T-helper 1 cell (primary cell): ENCODE measurements around the gene HES1.

Experiments used
- DNase-seq, 5 donors: peaks; one replicate each; pipeline ENCODE4 v3.0.0-alpha.2; 2012 to 2020

HES1 gene

GRCh38 chr3:194170793-194171192, 34.8 kb downstream of the HES1 start:
- DNase-seq = no peak

- no peak for DNase-seq
These were observed 38.5 kb downstream of the HES1 start for GRCh38 chr3:194174406-194174805.

- no peak for DNase-seq
These were observed 39.0 kb downstream of the HES1 start for GRCh38 chr3:194174980-194175379.

- DNase-seq = no peak
These were observed 40.5 kb downstream of the HES1 start for GRCh38 chr3:194176274-194176991.

- DNase-seq = no peak
These were observed 41.2 kb downstream of the HES1 start for GRCh38 chr3:194177141-194177540.

DNA sequence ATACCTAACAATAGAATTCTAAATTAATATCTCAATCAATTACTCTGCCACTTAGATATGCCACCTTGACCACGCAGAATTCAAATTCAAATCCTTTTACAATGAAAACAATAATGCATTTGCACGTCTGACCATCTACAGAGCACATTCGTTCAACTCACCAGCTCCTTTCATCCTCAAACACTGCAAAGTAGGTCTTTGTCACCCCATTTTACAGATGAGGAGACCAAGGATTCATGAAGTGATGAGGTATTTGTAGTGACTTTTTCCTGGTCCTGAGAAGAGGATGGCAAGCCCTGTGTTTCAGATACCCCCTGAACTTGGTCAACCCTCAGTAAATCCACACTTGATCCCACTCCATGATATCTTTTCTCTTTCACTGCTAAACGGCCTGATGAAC, 42.2 kb downstream of the HES1 start:
- no peak for DNase-seq

DNA sequence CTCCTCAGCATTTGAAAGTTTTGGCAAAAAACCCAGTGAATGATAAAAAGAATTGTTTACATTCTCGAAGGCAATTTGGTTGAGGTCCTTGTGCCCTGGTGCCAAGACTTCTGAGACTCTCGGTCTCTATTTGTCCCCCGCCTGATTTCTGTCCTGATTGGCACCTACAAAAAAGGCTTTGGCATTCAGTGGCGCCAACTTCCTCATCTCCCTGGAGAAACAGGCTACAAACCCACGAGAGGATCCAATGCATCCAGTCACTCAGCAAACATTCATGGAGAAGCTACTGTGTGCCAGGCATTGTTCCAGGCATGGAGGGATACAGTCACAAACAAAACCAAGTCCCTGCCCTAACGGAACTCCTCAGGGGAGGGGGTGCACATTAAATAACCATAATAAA, 42.7 kb downstream of the HES1 start:
- DNase-seq = no peak

DNA sequence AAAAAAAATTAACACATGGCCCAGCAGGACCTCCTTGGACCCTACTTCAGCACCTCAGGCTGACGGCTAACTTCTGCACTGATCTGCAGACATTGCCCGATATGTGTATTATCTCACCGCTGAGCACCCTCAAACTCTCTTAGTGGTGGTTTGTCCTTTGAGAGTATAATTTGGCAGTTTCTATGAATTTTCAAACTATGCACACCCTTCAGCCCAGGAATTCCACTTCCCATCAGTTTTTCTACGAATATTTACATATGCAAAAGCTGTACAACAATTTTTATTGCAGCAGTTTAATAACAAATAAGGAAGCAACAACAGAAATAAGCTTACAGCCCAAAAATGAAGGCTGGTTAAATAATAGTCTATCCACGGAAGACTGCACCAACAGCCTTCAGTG, 44.6 kb downstream of the HES1 start:
- no peak for DNase-seq

DNA sequence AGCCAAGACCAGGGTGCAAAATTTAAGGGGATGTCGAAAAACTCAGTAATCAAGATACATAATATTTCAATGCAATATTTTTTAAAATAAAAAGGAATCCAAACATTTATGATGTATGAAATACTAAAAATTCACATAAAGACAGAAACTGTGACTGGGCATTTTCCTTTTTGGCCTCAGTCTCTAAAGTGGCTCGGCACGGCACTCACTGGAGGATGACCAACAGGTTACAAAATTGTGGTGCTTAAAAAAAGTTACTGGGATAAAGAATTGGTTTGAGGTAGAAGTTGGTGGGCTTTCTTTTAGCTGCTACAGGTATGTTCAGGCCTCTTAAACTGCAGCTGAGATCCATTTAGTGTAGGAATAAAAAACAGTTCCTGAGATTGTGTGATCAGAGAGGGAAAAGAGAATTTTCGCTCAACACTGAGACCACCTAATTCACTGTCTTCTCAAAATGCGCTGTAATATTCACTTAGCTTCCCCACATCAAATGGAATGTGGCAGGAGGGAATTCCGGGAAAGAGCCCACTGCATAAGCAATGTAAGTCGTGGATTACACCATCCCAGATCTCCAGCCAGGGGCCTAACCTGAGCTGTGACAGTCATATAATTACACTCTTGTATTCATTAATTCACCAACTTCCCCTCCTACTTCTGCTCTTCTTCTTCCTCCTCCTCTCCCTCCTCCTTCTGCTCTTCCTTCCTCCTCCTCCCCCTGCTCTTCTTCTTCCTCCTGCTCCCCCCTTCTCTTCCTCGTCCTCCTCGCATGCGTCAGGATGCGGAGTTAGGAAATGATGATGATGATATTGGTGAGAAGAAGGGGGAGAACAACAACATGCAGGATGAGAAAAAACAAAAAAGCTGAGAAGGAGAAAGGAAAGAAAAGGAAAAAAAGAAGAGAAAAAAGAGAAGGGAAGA, 45.9 kb downstream of the HES1 start:
- no peak for DNase-seq

- DNase-seq = no peak
These were observed 47.3 kb downstream of the HES1 start for GRCh38 chr3:194183271-194183670.

- DNase-seq = no peak
These were observed 48.4 kb downstream of the HES1 start for GRCh38 chr3:194184265-194184751.

GRCh38 chr3:194184801-194185200, 48.9 kb downstream of the HES1 start:
- DNase-seq = no peak

DNA sequence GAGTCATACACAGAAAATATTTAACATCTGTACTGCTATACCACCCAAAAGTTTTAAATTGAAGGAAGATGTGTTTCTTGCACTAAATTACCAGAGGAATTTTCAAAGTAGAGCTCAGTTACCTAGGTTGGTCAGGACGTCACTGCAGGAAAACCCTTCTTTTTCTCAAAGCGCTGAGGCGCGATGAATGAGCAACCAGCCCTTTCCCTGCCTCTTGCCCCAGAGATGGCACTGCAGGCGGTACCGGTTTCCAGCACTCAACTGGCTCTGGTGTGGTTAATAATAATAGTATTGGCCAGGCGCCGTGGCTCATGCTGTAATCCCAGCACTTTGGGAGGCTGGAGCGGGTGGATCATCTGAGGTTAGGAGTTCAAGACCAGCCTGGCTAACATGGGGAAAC, 49.3 kb downstream of the HES1 start:
- DNase-seq = no peak

GRCh38 chr3:194187233-194187944, 51.4 kb downstream of the HES1 start:
- DNase-seq = peak in 1 of 5 donors; percentile 8
